Measurements from ENCODE around the gene ADGRG1. TPM values are rescaled to one million over a fixed set of nuclear protein-coding genes. Genes with fewer than 3 reads are reported as not detected.

ADGRG1 gene
- total RNA-seq, 1 donor from 2014 or later, result 13.9 TPM

DNA sequence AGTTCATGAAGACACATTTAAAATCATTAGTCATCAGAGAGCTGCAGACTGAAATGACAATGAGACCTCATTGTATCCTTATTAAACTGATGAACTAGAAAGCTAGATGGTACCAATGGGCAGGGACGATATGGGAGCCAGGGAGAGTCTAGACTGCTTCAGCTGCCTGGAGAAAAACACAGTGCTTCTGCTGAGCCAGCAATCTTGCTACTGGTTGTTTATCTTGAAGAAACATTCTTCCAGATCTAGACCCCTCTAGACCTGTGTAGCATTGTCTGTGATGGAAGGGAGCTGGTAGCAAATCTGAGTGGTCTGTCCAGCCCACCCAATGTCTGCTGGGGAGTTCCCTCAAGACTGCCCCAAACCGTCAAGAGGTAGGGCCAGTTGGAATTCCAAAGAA is 64.2 kb downstream of the ADGRG1 start:
- Mint-ChIP-seq H3K27me3 (ENCODE audit: low read depth, unreplicated experiment) (peaks cover 32% of the 10 kb centered on the region), H3K27ac (ENCODE audit: unreplicated experiment) (no peak overlapping the region), H3K36me3 (ENCODE audit: low read depth, unreplicated experiment) (no peaks in the 10 kb centered on the region), H3K4me3 (ENCODE audit: unreplicated experiment) (no peak overlapping the region), H3K4me1 (ENCODE audit: low read depth, unreplicated experiment) (no peaks in the 10 kb centered on the region), H3K9me3 (ENCODE audit: unreplicated experiment) (no peaks in the 10 kb centered on the region)
- Histone ChIP-seq H3K27ac (ENCODE audit: low read depth, low read length) (no peak overlapping the region), H3K4me3 (ENCODE audit: insufficient read depth, low read depth, low read length) (no peak overlapping the region), H4K20me1 (ENCODE audit: insufficient read depth, low read length) (no peaks in the 10 kb centered on the region), H2AFZ (ENCODE audit: low read depth, low read length) (no peak overlapping the region), H3K9ac (ENCODE audit: low read length) (no peak overlapping the region), H3K36me3 (ENCODE audit: insufficient read depth, low read length) (no peaks in the 10 kb centered on the region), H3K4me1 (ENCODE audit: insufficient read depth, low read length) (no peaks in the 10 kb centered on the region), H3K4me2 (ENCODE audit: low read length) (no peak overlapping the region), H3K79me2 (ENCODE audit: insufficient read depth, low read length) (no peaks in the 10 kb centered on the region), H3K27me3 (ENCODE audit: insufficient read depth, low read length) (peaks cover 6% of the 10 kb centered on the region), H3K9me3 (ENCODE audit: insufficient read depth, low read depth, low read length) (no peaks in the 10 kb centered on the region)
- DNase-seq (ENCODE audit: low read depth), result no peak
- TF ChIP-seq CTCF (IDR thresholded peaks at IDR 0.05; ENCODE audit: insufficient read depth, low read depth, low read length) (no peak), EZH2 (IDR thresholded peaks at IDR 0.05; ENCODE audit: insufficient read depth, low read length) (no peak)
- no peak for FAIRE-seq

DNA sequence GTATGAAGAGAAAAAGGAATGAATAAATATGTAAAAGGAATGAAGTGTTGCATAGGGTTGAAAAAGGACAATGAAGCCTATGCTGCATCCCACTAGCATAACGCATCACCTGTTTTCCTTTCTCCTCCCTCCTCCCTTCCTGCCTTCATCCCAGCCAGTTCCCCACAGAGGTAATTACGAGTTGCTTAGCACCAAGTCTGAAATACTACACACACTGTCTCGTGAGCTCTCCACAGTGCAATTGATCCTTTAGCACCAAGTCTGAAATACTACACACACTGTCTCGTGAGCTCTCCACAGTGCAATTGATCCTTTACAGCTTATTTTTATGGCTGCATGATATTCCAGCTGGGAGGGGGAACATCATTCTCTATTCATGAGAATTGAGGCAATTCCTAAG is 65.1 kb downstream of the ADGRG1 start:
- FAIRE-seq, result no peak
- no peak overlapping the region for H3K4me3 Mint-ChIP-seq (ENCODE audit: unreplicated experiment)

More for the DNA sequence above, 65.1 kb downstream of the ADGRG1 start:
- H3K79me2 ChIP-seq (ENCODE audit: insufficient read depth, low read length), result no peaks in the 10 kb centered on the region
- no peak overlapping the region for H3K4me3 ChIP-seq (ENCODE audit: insufficient read depth, low read depth, low read length)
- no peaks in the 10 kb centered on the region for H3K36me3 Mint-ChIP-seq (ENCODE audit: low read depth, unreplicated experiment)
- TF ChIP-seq EZH2 (IDR thresholded peaks at IDR 0.05; ENCODE audit: insufficient read depth, low read length), result no peak
- TF ChIP-seq CTCF (IDR thresholded peaks at IDR 0.05; ENCODE audit: insufficient read depth, low read depth, low read length), result no peak
- no peaks in the 10 kb centered on the region for H3K4me1 ChIP-seq (ENCODE audit: insufficient read depth, low read length)
- H3K27me3 Mint-ChIP-seq (ENCODE audit: low read depth, unreplicated experiment), result peaks cover 29% of the 10 kb centered on the region
- H3K9me3 Mint-ChIP-seq (ENCODE audit: unreplicated experiment), result no peaks in the 10 kb centered on the region
- DNase-seq (ENCODE audit: low read depth), result no peak
- no peak overlapping the region for H3K27ac Mint-ChIP-seq (ENCODE audit: unreplicated experiment)
- no peak overlapping the region for H3K9ac ChIP-seq (ENCODE audit: low read length)
- no peaks in the 10 kb centered on the region for H4K20me1 ChIP-seq (ENCODE audit: insufficient read depth, low read length)
- H2AFZ ChIP-seq (ENCODE audit: low read depth, low read length), result no peak overlapping the region
- no peak overlapping the region for H3K27ac ChIP-seq (ENCODE audit: low read depth, low read length)
- no peaks in the 10 kb centered on the region for H3K36me3 ChIP-seq (ENCODE audit: insufficient read depth, low read length)
- no peaks in the 10 kb centered on the region for H3K4me1 Mint-ChIP-seq (ENCODE audit: low read depth, unreplicated experiment)
- H3K9me3 ChIP-seq (ENCODE audit: insufficient read depth, low read depth, low read length), result no peaks in the 10 kb centered on the region
- H3K4me2 ChIP-seq (ENCODE audit: low read length), result no peak overlapping the region
- peaks cover 4% of the 10 kb centered on the region for H3K27me3 ChIP-seq (ENCODE audit: insufficient read depth, low read length)
